Measurements from ENCODE around the gene ZNF202. TPM values are rescaled to one million over a fixed set of nuclear protein-coding genes. Genes with fewer than 3 reads are reported as not detected.

The ZNF202 gene
- total RNA-seq: 10 to 100 TPM; 11.2 to 13.7 TPM

DNA sequence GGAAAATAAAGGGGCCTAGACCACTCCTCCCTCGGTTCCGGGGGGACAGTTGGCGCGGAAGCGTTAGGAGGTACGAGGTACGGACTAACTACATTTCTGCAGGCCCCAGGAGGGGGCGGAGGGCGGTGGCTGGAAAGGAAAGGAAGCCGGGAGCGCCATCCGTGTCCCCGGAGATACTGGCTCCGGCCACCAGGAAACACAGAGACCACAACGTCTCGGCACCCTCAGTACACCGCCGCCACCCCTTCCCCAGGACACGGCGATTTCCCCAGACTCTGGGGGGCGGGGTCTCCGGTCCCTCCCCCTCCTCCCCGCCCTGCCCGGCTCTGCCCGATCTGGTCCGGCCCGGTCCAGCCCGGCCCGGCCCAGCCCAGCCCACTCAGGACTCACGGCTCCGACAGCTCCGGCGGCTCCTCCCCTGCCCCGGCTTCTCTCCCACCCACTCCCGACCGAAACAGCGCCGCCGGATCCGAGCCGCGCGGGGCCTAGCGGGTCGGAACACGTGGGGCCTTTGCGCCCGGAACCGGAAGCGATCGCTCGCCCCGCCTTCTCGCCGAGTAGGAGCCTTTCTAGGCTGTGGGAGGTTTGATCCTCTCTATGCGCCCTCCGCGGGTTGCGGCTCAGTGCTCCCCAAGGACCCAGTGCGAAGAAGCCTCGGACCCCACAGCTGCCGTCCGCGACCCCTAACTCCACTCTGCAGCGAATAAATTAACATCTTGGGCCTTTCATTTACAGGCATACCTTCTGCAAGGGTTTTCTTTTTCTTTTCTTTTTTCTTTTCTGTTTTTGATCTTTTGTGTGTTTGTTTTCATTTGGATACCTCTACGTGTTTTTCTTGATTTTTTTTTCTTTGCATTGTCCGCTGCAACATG, at the start of gene ZNF202:
Gene ZNF202 (minus strand): TSS at position 502 of the 872 bp plus-strand sequence. CDS start 10,772 bp downstream, outside the sequence.
- ChIA-PET CTCF (no interaction called here), POLR2A (no interaction called here)
- Mint-ChIP-seq H3K27ac (peak within 1 kb of the TSS; percentile 94), H3K9me3 (no peaks in the 10 kb centered on the region), H3K27me3 (peaks cover 11% of the 10 kb centered on the region), H3K4me3 (peak within 1 kb of the TSS; percentile 91), H3K36me3 (ENCODE audit: low read depth) (peaks cover 21% of the 10 kb centered on the region), H3K4me1 (peaks cover 36% of the 10 kb centered on the region)
- DNase-seq: peak; percentile 93

DNA sequence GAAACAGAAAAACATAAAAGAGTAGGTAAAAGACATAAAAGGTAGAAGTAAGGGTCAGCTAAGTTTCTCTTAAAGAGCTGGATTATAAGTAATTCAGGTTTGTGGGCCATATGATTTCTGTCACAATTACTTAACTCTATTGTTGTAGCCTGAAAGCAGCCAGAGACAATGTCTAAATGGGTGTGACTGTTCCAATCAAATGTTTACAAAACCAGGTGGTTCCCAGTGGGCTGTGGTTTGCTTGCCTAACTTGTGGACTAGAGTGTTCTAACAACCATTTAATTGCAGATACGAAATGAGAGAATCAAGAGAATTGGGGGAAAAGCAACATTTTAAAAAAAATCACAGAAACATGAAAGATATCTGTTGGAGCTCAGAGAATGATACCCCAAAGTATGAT, 42.1 kb upstream of the ZNF202 start:
- Mint-ChIP-seq H3K27ac (no peak overlapping the region), H3K4me1 (no peaks in the 10 kb centered on the region), H3K36me3 (ENCODE audit: low read depth) (no peaks in the 10 kb centered on the region), H3K9me3 (no peaks in the 10 kb centered on the region), H3K27me3 (peaks cover 8% of the 10 kb centered on the region), H3K4me3 (no peak overlapping the region)
- no peak for DNase-seq
- POLR2A ChIA-PET: interaction anchor here (0.5 kb wide), 1 partner anchor 37 kb away, joined by 7 read pairs; no protein-coding TSS in a partner anchor
- CTCF ChIA-PET: no interaction called here

DNA sequence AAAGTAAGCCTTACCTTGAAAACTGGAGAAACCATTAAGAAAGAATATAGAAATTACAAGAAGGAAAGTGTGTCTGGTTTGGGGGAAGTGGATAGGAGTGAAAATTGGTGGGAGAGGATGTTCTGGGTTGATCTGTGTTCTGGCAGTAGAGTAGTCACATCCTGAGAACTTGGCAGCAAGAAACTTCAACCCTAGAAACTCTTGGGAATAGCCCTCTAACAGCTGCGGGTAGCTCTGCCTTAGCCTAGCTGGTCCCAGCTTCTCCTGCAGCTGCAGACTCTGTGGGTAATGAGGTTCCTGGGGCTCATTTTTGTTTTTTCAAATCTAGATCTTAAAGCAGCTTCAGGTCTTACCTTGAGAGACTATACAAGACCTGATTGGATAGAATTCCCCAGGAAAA, 37.1 kb upstream of the ZNF202 start:
- Mint-ChIP-seq H3K36me3 (ENCODE audit: low read depth) (no peaks in the 10 kb centered on the region), H3K4me3 (no peak overlapping the region), H3K27ac (no peak overlapping the region), H3K9me3 (no peaks in the 10 kb centered on the region), H3K27me3 (peaks cover 6% of the 10 kb centered on the region), H3K4me1 (no peaks in the 10 kb centered on the region)
- DNase-seq: no peak
- ChIA-PET POLR2A (no interaction called here), CTCF (interaction anchor here (1.2 kb wide), 1 partner anchor 22 kb away, joined by 3 read pairs; no protein-coding TSS in a partner anchor)

DNA sequence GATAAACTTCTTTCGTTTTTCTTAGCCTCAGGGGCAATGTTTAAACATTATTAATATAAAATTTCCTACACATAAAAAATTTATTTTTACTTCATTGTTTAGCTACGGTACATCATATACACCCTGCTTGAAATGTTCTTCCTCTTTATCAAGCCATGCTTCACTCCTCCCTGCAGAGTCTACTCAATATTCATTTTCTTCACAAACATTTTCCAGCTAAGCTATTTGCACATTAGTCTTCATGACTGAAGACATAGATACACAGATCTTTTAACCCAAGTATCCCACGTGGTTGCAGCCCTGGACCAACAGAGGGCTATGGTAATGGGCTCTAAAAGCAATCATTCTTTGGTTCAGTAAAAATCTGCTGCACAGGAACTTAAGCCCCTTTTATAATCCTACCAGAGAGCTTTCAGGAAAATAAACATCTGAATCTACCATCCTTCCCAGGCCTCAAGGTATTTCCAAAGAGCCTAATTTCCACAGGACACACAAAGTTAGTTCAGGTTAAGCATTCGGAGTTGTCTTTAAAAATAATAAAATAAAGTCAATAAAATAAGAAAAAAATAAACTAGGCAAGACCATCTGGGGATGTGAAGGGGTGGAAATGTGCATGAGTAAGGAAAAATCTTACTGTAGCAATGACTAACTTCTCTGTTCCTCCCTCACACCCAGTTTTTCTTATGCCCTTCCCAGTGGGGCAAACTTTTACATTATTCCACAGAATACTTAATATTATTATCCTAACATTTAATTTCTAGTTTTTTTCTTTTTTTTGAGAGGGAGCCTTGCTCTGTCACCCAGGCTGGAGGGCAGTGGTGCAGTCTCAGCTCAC, 34.5 kb upstream of the ZNF202 start:
- peaks cover 4% of the 10 kb centered on the region for H3K27me3 Mint-ChIP-seq
- no peak overlapping the region for H3K27ac Mint-ChIP-seq
- DNase-seq: no peak
- POLR2A ChIA-PET: no interaction called here
- no peaks in the 10 kb centered on the region for H3K9me3 Mint-ChIP-seq
- H3K4me1 Mint-ChIP-seq: no peaks in the 10 kb centered on the region
- H3K36me3 Mint-ChIP-seq (ENCODE audit: low read depth): no peaks in the 10 kb centered on the region
- CTCF ChIA-PET: no interaction called here
- H3K4me3 Mint-ChIP-seq: no peak overlapping the region

DNA sequence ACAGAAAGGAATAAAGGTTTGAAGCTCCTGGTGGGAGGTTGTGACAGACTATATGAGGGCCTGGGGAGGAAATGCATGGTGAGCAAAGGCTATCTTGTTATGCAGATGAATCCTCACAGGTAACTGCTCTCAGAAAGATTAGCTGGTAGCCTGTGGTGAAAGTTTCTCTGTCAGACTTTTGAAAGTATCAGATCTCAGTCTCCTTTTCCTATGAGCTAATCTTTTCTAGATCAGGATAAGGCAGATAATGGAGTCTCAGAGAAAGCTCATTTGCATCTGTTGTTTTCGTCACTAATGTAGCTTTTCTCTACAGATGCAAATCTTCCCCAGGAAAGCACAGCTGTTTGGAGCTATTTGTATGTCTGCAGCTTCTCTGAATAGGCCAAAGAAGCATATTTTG, 33.8 kb upstream of the ZNF202 start:
- POLR2A ChIA-PET: no interaction called here

DNA sequence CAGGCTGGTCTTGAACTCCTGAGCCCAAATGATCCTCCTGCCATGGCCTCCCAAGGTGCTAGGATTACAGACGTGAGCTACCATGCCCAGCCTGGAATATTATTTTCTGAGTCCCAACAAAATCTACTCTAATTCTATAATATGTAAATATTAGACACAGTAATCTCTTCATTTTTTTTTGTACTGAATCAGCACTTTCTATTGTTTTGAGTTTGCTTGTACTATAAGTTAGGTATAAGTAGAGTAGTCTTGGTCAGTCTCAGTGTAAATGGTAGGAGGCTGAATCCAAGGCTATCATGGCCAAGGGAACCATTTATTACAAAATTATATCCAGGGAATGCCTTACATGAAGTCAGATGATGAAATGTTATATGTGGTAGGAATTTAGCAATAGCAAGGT, 32.5 kb upstream of the ZNF202 start:
- CTCF ChIA-PET: no interaction called here
- H3K27ac Mint-ChIP-seq: no peak overlapping the region
- H3K4me1 Mint-ChIP-seq: no peaks in the 10 kb centered on the region
- no peaks in the 10 kb centered on the region for H3K9me3 Mint-ChIP-seq
- H3K27me3 Mint-ChIP-seq: peaks cover 4% of the 10 kb centered on the region
- H3K4me3 Mint-ChIP-seq: no peak overlapping the region
- POLR2A ChIA-PET: no interaction called here
- H3K36me3 Mint-ChIP-seq (ENCODE audit: low read depth): no peaks in the 10 kb centered on the region
- no peak for DNase-seq

More for the DNA sequence above, 33.8 kb upstream of the ZNF202 start:
- no peaks in the 10 kb centered on the region for H3K4me1 Mint-ChIP-seq
- H3K27me3 Mint-ChIP-seq: peaks cover 4% of the 10 kb centered on the region
- no peak for DNase-seq
- H3K27ac Mint-ChIP-seq: no peak overlapping the region
- no peaks in the 10 kb centered on the region for H3K9me3 Mint-ChIP-seq
- CTCF ChIA-PET: no interaction called here
- H3K4me3 Mint-ChIP-seq: no peak overlapping the region
- H3K36me3 Mint-ChIP-seq (ENCODE audit: low read depth): no peaks in the 10 kb centered on the region

DNA sequence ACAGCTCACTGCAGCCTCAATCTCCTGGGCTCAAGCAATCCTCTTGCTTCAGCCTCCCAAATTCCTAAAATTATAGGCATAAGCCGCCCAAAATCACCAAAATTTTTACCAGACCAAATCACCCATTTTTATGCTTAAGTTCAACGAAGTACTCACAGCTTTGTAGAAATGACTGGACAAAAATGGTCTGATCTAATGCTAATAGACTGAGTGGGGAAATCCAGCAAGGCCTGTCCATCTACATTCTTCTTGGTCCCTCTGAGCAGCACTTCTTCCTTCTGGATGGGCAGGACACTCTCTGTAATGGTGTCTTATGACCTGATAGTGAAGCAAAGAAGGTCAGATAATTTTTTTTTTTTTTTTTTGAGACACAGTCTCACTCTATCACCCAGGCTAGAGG, 31.6 kb upstream of the ZNF202 start:
- DNase-seq: no peak
- ChIA-PET CTCF (no interaction called here), POLR2A (no interaction called here)
- H3K4me1 Mint-ChIP-seq: no peaks in the 10 kb centered on the region
- no peaks in the 10 kb centered on the region for H3K9me3 Mint-ChIP-seq
- H3K27me3 Mint-ChIP-seq: peaks cover 4% of the 10 kb centered on the region
- no peaks in the 10 kb centered on the region for H3K36me3 Mint-ChIP-seq (ENCODE audit: low read depth)
- no peak overlapping the region for H3K4me3 Mint-ChIP-seq
- H3K27ac Mint-ChIP-seq: no peak overlapping the region

DNA sequence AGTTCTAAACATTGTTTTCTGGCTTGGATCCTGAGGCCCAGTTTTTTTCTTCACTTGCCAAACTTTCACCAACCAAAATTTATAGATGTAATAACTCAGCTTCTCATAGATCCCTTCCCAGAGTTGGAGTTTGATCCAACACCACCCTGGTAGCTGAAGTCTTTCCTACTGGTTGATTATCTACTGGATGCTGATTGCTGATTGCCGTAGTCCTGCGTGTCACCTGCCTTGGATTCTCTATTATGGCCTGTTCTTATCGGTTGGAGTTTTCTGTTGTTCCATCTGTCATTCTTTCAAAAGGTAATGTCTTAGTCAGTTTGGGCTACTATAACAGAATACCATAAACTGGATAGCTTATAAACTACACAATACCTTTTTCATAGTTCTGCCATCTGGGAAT, 30.2 kb upstream of the ZNF202 start:
- Mint-ChIP-seq H3K27ac (no peak overlapping the region), H3K4me3 (no peak overlapping the region), H3K9me3 (no peaks in the 10 kb centered on the region), H3K36me3 (ENCODE audit: low read depth) (no peaks in the 10 kb centered on the region), H3K27me3 (no peaks in the 10 kb centered on the region), H3K4me1 (no peaks in the 10 kb centered on the region)
- CTCF ChIA-PET: no interaction called here
- no peak for DNase-seq
- POLR2A ChIA-PET: no interaction called here

DNA sequence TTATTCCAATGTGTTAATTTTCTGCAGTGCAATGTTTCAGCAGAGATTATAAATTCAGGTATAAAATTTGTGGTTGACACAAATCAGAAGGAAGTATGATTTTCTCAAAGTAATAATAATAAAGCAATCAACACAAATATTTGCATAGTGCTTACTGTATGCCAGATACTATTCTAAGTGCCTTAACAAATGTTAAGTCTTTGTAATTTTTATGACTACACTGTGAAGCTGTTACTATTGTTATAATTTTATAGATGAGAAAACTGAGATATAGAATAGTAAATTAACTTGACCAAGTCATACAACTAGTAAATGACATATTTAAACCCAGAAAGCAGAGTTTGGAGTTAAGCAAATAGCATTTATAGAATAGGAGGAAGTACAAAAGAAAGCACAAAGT, 29.3 kb upstream of the ZNF202 start:
- H3K4me1 Mint-ChIP-seq: no peaks in the 10 kb centered on the region
- H3K9me3 Mint-ChIP-seq: no peaks in the 10 kb centered on the region
- H3K27me3 Mint-ChIP-seq: no peaks in the 10 kb centered on the region
- no peak overlapping the region for H3K27ac Mint-ChIP-seq
- no peak for DNase-seq
- H3K36me3 Mint-ChIP-seq (ENCODE audit: low read depth): no peaks in the 10 kb centered on the region
- ChIA-PET CTCF (no interaction called here), POLR2A (no interaction called here)
- H3K4me3 Mint-ChIP-seq: no peak overlapping the region

DNA sequence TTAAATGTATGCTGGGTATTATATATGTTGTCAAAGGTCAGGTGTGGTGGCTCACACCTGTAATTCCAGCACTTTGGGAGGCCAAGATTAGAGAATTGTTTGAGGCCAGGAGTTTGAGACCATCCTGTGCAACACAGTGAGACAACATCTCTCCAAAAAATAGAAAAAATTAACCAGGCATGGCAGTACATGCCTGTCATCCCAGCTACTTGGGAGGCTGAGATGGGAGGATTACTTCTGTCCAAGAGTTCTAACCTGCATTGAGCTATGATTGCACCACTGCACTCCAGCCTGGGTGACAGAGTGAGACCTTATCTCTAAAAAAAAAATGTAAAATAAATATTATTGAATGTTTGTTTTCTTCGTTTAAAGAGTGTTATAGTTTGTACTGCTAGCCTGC, 24.1 kb upstream of the ZNF202 start:
- H3K9me3 Mint-ChIP-seq: peaks cover 17% of the 10 kb centered on the region
- no peak overlapping the region for H3K4me3 Mint-ChIP-seq
- peaks cover 9% of the 10 kb centered on the region for H3K27me3 Mint-ChIP-seq
- ChIA-PET CTCF (interaction anchor here (0.8 kb wide), 1 partner anchor 10 kb away, joined by 3 read pairs; no protein-coding TSS in a partner anchor), POLR2A (no interaction called here)
- H3K36me3 Mint-ChIP-seq (ENCODE audit: low read depth): peaks cover 5% of the 10 kb centered on the region
- H3K4me1 Mint-ChIP-seq: no peaks in the 10 kb centered on the region
- no peak for DNase-seq
- H3K27ac Mint-ChIP-seq: no peak overlapping the region

DNA sequence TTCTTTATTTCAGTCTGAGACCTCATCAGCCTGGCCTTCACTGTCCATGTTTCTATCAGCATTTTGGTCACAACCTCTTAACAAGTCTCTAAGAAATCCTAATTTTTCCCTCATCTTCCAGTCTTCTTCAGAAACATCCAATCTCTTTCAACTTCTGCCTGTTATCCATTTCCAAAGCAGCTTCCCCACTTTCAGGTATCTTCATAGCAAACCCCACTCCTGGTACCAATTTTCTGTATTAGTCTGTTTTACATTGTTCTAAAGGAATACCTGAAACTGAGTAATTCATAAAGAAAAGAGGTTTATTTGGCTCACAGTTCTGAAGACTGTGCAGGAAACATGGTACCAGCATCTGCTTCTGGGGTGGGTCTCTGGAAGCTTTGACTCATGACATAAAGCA, 21.0 kb upstream of the ZNF202 start:
- ChIA-PET POLR2A (no interaction called here), CTCF (no interaction called here)
- peaks cover 14% of the 10 kb centered on the region for H3K27me3 Mint-ChIP-seq
- DNase-seq: no peak
- H3K36me3 Mint-ChIP-seq (ENCODE audit: low read depth): peaks cover 5% of the 10 kb centered on the region
- H3K4me1 Mint-ChIP-seq: no peaks in the 10 kb centered on the region
- no peak overlapping the region for H3K27ac Mint-ChIP-seq
- no peak overlapping the region for H3K4me3 Mint-ChIP-seq
- H3K9me3 Mint-ChIP-seq: peaks cover 17% of the 10 kb centered on the region

DNA sequence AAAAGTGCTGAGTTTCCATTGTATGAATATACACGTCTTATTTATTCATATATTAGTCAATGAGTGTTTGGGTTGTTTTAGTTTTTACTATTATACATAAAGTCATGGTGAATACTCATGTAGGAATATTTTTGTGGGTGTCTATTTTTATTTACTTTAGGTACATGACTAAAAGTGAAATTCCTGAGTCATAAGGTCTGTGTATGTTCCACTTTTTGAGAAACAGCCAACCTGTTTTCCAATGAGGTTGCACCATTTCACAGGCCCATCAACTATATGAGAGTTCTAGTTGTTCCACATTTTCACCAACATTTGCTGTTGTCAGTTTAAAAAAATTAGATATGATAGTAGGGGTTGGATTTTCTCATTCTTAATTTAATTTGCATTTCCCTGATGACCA, 19.4 kb upstream of the ZNF202 start:
- DNase-seq: no peak
- H3K4me1 Mint-ChIP-seq: no peaks in the 10 kb centered on the region
- ChIA-PET POLR2A (no interaction called here), CTCF (no interaction called here)
- H3K27ac Mint-ChIP-seq: no peak overlapping the region
- H3K27me3 Mint-ChIP-seq: peaks cover 16% of the 10 kb centered on the region
- H3K4me3 Mint-ChIP-seq: no peak overlapping the region
- H3K9me3 Mint-ChIP-seq: peaks cover 17% of the 10 kb centered on the region
- H3K36me3 Mint-ChIP-seq (ENCODE audit: low read depth): peaks cover 5% of the 10 kb centered on the region

DNA sequence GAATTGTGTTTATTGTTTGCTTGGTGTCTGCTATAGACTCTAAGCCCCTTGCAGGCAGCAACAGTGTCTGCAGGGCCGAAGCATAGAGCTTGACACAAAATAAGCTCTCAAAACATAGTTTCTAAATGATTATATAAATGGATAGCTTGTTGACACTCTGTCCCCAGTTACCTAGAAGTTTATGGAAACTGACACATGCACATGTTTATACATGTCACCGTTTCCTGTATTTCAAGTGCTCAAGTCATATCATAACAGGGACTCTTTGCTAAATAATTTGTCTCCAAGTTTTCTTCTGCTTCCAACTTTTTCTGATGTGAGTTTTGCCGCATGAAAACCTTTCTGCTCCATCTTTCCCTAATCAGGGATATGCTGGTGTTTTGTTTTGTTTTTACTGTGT, 16.5 kb upstream of the ZNF202 start:
- Mint-ChIP-seq H3K36me3 (ENCODE audit: low read depth) (peaks cover 5% of the 10 kb centered on the region), H3K27ac (no peak overlapping the region), H3K4me3 (no peak overlapping the region), H3K9me3 (peaks cover 11% of the 10 kb centered on the region), H3K27me3 (peaks cover 10% of the 10 kb centered on the region), H3K4me1 (peaks cover 28% of the 10 kb centered on the region)
- no peak for DNase-seq
- ChIA-PET CTCF (no interaction called here), POLR2A (no interaction called here)

All from activated CD4-positive, alpha-beta T cell treated with anti-CD3 and anti-CD28 coated beads, Interleukin-2, amount 10 ng/mL, durations not matched to agents 7 days and 5 days (primary cell).